Fibroblast of villous mesenchyme (primary cell): ENCODE data around the gene TFR2. TPM values are rescaled to one million over a fixed set of nuclear protein-coding genes. Genes with fewer than 3 reads are reported as not detected.
A peak's percentile ranks its signal among the peaks of the same experiment; 100 is the strongest.

ENCODE experiments used
- DNase-seq: peaks from one replicate; pipeline ENCODE4 v3.0.0-alpha.2; 2010; ENCODE audit warnings: low read depth
- H3K4me3 ChIP-seq: 2 replicates; pipeline ENCODE4 v1.5.1; 2011; ENCODE audit warnings: low read depth, mild to moderate bottlenecking, low read length
- total RNA-seq: library from RNA; depleted of rRNA; stranded (reverse); fragments of >200 nt; gene quantifications from 2 replicates; pipeline ENCODE4 v1.2.3, GENCODE V29; 2012
- TF ChIP-seq, protein P1 (sequence below): IDR thresholded peaks from 2 replicates; pipeline ENCODE4 v1.5.1; 2012; ENCODE audit warnings: low read depth, mild to moderate bottlenecking, low read length; ENCODE audit not compliant: insufficient read depth

Gene TFR2
- total RNA-seq, 1 donor: 0.43 TPM

DNA sequence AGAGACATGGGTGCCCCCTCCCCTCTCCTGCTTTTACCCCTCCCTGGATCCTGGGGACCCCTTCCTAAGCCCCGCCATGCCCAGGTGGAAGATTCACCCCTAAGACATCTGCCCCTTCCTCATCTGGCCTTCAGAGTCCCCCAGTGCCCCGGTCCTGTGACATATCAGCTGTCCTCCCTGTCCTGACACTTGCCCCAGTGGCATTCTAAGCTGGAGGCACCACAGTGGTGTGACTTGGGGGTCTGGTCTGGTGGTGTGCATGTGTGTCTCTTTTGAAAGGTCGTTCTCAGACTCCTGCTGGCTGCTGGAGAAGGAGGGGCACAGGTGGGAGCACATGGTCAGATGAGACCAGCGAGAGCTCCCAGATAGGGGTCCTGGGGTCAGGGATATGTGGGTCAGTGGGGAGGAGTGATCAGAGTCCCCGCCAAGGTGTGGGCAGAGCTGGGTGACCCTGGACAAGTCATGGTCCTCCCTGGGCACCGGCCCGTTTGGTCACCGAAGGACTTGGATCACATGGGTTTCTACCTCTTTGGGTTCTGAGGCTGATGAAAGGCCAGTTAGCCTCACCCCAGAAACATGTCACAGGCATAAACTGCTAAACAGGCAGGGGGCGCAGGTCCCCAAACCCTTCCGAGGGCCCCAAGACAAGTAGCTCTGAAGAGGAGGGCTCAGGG is 645 bp upstream of the TFR2 start:
- no peak for DNase-seq
- TF ChIP-seq, protein P1, sequence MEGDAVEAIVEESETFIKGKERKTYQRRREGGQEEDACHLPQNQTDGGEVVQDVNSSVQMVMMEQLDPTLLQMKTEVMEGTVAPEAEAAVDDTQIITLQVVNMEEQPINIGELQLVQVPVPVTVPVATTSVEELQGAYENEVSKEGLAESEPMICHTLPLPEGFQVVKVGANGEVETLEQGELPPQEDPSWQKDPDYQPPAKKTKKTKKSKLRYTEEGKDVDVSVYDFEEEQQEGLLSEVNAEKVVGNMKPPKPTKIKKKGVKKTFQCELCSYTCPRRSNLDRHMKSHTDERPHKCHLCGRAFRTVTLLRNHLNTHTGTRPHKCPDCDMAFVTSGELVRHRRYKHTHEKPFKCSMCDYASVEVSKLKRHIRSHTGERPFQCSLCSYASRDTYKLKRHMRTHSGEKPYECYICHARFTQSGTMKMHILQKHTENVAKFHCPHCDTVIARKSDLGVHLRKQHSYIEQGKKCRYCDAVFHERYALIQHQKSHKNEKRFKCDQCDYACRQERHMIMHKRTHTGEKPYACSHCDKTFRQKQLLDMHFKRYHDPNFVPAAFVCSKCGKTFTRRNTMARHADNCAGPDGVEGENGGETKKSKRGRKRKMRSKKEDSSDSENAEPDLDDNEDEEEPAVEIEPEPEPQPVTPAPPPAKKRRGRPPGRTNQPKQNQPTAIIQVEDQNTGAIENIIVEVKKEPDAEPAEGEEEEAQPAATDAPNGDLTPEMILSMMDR: no peak
- no peak overlapping the region for H3K4me3 ChIP-seq

DNA sequence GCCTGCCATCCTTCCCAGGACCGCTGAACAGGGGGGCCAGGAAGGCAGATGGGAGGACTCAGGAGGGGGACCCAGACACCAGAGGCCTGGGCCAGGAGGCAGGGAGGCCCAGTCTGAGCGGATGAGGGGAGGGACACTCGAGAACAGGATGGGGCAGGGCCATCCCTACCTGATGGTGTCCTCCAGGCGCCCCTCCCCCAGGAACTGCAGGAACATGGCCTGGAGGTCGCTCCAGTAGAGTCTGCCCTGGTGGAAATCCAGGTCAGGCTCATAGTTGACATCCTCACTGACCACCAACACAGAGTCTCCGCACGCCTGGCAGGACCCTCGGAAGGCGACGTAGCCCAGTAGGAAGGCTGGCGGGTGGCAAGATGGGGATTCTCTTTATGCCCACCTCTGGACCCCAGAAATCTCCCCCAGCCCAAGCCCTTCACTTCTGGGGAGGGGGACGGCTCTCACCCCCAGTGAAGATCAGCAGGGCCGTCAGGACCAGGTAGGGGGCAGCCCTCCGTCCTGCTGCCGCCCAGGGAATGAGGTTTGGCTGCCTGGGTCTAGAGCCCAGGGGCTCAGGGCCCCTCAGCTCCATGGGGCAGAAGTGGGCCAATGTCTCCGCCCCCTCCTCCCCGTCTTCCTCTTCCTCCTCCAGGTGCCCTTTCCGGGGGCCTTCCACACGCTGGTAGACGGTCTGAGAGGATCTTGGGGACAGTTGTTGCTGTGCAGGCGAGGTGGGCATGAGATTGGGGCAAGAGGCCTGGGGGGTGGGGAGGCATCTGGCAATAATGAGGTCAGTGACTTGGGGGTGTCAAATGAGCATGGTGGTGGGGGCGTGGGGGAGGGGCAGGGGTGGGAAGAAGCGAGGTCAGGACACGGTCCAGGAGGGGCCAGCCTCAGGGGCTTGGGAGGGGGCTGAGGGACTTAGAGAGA is 573 bp downstream of the TFR2 start:
- no peak for DNase-seq
- H3K4me3 ChIP-seq: no peak overlapping the region
- TF ChIP-seq, protein P1: no peak

DNA sequence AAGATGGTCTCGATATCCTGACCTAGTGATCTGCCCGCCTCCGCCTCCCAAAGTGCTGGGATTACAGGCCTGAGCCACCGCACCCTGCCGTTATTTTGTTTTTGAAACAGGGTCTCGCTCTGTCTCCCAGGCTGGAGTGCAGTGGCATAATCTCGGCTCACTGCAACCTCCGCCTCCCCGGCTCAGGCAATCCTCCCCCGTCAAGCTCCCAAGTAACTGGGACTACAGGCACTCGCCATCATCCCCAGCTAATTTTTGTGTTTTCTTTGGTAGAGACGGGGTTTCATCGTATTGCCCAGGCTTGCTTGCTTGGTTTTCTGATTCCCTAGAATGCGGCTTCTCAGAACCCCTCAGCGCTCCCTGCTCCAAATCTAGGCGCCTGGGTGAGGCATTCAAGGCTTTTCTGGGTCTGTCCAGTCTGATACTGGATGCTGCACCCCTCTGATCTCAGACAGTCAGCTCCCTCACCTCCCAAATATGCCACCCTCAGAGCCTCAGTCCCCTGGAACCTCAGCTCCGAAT is 1.3 kb downstream of the TFR2 start:
- TF ChIP-seq, protein P1: no peak
- no peak for DNase-seq

DNA sequence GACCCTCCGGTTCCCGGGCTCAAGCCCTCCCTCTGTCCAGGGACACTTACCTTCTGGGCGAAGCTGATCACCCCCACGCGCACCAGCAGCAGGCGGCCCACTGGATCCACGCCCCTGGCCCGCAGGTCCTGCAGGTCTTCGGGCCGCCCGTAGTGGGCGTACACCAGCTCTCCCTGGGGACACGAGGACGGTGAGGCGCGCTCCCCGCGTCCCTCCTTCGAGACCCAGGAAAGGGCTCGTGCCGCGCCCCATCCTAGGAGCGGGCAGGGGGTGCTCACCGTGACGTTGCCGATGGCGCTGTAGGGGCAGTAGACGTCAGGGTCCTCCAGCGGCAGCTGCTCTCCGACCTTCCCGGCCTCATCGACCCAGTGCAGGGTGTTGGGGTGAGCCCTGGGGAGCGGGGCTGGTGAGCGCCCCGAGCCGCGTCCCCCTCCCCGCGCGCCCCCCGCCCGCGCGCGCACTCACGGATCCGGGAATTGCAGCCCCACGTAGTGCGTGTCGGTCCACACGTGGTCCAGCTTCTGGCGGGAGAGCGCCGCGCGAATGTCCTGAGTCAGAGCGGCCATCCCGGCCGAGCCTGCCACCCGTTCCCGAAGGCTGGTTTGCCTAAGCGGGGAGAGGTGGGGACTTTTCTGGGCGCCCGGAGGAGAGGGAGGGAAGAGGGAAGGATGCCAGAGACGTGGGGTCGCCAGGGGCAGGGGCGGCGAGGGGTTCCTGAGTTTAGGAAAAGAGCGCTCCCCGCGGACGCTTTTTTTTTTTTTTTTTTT is 8.2 kb downstream of the TFR2 start:
- H3K4me3 ChIP-seq: peak overlapping the region; percentile 53
- DNase-seq: peak; percentile 13
- TF ChIP-seq, protein P1: peak; percentile 30

More for the DNA sequence above, 1.3 kb downstream of the TFR2 start:
- H3K4me3 ChIP-seq: no peak overlapping the region

DNA sequence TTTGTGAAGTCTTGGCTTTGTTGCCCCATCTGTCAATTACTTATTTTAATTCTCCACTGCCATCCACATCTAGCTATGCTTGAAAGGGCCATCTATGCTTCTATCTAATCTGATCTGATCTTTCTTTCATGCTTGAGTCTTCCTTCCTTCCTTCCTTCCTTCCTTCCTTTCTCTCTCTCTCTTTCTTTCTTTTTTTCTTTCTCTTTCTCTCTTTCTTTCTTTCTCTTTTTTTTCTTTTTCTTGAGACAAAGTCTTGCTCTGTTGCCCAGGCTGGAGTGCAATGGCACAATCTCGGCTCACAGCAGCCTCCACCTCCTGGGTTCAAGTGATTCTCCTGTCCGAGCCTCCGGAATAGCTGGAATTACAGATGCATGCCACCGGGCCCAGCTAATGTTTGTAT is 11.3 kb downstream of the TFR2 start:
- H3K4me3 ChIP-seq: no peak overlapping the region
- DNase-seq: no peak
- TF ChIP-seq, protein P1: no peak

DNA sequence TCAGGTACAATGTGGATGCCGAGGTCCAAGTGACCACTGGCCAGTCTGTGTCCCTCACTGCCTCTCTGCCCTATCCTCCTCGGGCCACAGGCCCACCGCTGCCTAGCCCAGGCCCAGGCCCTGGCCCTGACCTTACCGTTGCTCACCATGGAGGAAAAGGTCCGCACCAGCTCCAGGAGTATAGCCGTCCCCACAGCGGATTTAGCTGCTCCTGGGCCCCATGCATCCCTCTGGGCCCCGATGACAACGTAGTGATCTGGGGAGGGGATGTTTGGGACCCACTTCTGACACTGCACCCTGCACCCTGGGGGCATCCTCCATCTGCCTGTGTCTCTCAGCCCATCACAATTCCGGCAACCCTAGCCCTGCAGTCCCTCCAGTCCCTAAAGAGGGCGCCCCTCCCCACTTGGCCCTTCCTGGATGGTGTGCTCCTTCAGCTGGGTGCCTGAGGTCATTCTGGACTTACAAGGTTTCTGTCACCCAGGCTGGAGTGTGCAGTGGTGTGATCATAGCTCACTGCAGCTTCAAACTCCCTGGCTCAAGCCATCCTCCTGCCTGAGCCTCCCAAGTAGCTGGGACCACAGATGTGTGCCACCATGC is 12.1 kb downstream of the TFR2 start:
- TF ChIP-seq, protein P1: peak; percentile 55
- H3K4me3 ChIP-seq: no peak overlapping the region
- peak; percentile 25 for DNase-seq
